Gastrocnemius medialis (tissue), 4 donors: Measurements from ENCODE around the gene APOBEC2. TPM values are rescaled to one million over a fixed set of nuclear protein-coding genes. Genes with fewer than 3 reads are reported as not detected.

Experiments used
- ATAC-seq, 2 donors: fragments of 150-250 bp; one replicate each; pipeline ENCODE4 v1.9.1; 2016
- DNase-seq, 2 donors: peaks; one replicate each; pipeline ENCODE4 v3.0.0-alpha.2; 2019
- H3K27ac ChIP-seq, 4 donors: fragments of 200-600 bp; sonication (generic); 1 replicate in 1 of 4; 2 replicates in 3 of 4; pipeline ENCODE4 v1.5.1; 2016 to 2018; ENCODE audit warnings: mild to moderate bottlenecking in 2 of 4, moderate library complexity in 1 of 4
- H3K27me3 ChIP-seq, 3 donors: fragments of 200-600 bp; sonication (generic) in 2 of 3; 1 replicate in 1 of 3; 2 replicates in 2 of 3; pipeline versions ENCODE4 v1.5.1 to v1.6.0; 2016 to 2019; ENCODE audit warnings: mild to moderate bottlenecking in 1 of 3, moderate library complexity in 1 of 3
- H3K36me3 ChIP-seq, 2 donors: fragments of 200-600 bp; sonication (generic) in 1 of 2; one replicate each; pipeline ENCODE4 v1.5.1; 2017 to 2018
- H3K4me1 ChIP-seq, 2 donors: fragments of 200-600 bp; sonication (generic) in 1 of 2; one replicate each; pipeline ENCODE4 v1.5.1; 2016 to 2017; ENCODE audit warnings: mild to moderate bottlenecking in 2 of 2
- H3K4me3 ChIP-seq, 4 donors: fragments of 200-600 bp; sonication (generic) in 3 of 4; 1 replicate in 1 of 4; 2 replicates in 3 of 4; pipeline ENCODE4 v1.5.1; 2016 to 2019; ENCODE audit warnings: mild to moderate bottlenecking in 2 of 4
- H3K9me3 ChIP-seq, 3 donors: fragments of 200-600 bp; sonication (generic) in 2 of 3; 1 replicate in 1 of 3; 2 replicates in 2 of 3; pipeline ENCODE4 v1.5.1; 2016 to 2019
- POLR2A ChIP-seq, 2 donors: fragments of 450-650 bp; IDR thresholded peaks; one replicate each; pipeline ENCODE4 v1.6.1; 2017; ENCODE audit warnings: antibody characterized with exemption in 2 of 2, mild to moderate bottlenecking in 2 of 2, moderate library complexity in 2 of 2
- in situ Hi-C, 4 donors: fragments of 200-750 bp; cut with MboI; loops; one replicate each; pipeline versions ENCODE4 v1.15.0 to v1.8.0; 2017; ENCODE audit warnings: low sequenced_read_pairs in 4 of 4
- intact Hi-C: fragments of 100-400 bp; cut with DNase I; formaldehyde crosslinking; loops from one replicate; pipeline ENCODE4 v1.15.1; 2023; ENCODE audit warnings: low total_unique reads
- total RNA-seq, 4 donors: library from RNA; depleted of rRNA; stranded (reverse); fragments of >200 nt; gene quantifications; one replicate each; pipeline versions ENCODE4 v1.1.0 to v1.2.3, GENCODE V29; 2016
- TF ChIP-seq, protein P1 (sequence below), 5 experiments: fragments of 450-650 bp in 3 of 5; fragments of 200-600 bp in 2 of 5; sonication (generic) in 2 of 5; IDR thresholded peaks in 4 of 5; conservative IDR thresholded peaks in 1 of 5; 1 replicate in 4 of 5; 2 replicates in 1 of 5; pipeline ENCODE4 v1.5.1; 2016 to 2019; ENCODE audit warnings: antibody characterized with exemption in 5 of 5, mild to moderate bottlenecking in 3 of 5, moderate library complexity in 3 of 5

The APOBEC2 gene
- total RNA-seq, 4 donors from 2014 or later, result 93.9 to 315 (median 106) TPM

DNA sequence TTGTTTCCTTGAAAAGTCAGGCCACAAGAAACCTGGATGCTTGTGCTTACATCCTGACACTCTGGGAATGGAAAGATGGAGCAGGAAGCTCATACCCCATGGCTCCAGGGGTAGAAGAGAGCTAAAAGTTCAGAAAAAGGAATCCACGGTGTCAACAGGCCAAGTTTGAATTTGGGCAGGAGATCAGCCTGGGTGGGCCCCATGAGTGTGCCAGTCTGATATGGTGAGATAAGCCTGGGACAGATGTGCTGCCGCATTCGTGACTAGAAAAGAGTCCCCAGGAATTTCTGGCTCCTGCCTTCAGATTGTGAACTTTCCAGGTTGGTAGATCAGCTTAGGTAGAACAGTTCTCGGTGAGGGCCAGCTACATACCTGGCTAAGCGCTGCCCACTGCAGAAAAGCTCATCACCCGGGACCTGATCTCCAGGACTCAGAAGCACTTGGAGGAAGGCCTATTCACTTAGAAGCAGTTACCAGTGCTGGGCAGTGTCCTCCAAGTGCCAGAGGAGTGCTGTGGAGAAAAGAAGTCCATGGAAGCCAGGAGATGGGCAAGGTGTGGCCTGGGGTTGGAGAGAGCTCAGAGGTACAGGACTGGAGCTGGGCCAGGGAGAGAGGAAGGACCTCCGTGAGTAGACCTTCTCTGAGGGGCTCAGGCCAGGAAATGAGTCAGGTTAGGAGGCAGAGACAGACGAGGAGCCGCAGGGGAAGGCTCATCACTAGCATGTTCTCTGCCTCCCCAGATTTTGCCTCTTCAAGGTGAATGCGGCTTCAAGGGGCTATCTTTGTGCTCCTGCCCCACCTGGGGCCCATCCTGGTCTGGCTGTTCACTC is 10.6 kb upstream of the APOBEC2 start, which contains the start of gene TSPO2:
Gene TSPO2 (plus strand): TSS at position 242 of the 830 bp plus-strand sequence. CDS start 519 bp downstream, at position 761.
- Histone ChIP-seq H3K9me3 (no peaks in the 10 kb centered on the region), H3K27ac (peak within 1 kb of the TSS in 1 of 4 donors; percentile 21), H3K4me3 (no peak within 1 kb of the TSS), H3K27me3 (no peaks in the 10 kb centered on the region), H3K36me3 (no peaks in the 10 kb centered on the region), H3K4me1 (peaks cover 19 to 22% of the 10 kb centered on the region in 2 donors)
- in situ Hi-C loops, result loop anchor here in 1 of 4 donors (25.0 kb wide), 1 partner anchor 1055 kb away; no protein-coding TSS in a partner anchor
- no peak for TF ChIP-seq POLR2A (IDR thresholded peaks at IDR 0.05)
- TF ChIP-seq, protein P1, sequence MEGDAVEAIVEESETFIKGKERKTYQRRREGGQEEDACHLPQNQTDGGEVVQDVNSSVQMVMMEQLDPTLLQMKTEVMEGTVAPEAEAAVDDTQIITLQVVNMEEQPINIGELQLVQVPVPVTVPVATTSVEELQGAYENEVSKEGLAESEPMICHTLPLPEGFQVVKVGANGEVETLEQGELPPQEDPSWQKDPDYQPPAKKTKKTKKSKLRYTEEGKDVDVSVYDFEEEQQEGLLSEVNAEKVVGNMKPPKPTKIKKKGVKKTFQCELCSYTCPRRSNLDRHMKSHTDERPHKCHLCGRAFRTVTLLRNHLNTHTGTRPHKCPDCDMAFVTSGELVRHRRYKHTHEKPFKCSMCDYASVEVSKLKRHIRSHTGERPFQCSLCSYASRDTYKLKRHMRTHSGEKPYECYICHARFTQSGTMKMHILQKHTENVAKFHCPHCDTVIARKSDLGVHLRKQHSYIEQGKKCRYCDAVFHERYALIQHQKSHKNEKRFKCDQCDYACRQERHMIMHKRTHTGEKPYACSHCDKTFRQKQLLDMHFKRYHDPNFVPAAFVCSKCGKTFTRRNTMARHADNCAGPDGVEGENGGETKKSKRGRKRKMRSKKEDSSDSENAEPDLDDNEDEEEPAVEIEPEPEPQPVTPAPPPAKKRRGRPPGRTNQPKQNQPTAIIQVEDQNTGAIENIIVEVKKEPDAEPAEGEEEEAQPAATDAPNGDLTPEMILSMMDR (IDR thresholded peaks at IDR 0.05 in 4 of 5, conservative IDR thresholded peaks at IDR 0.05 in 1 of 5), result no peak
- intact Hi-C loops, result no loop called here
- DNase-seq (no peak), ATAC-seq (no peak)

DNA sequence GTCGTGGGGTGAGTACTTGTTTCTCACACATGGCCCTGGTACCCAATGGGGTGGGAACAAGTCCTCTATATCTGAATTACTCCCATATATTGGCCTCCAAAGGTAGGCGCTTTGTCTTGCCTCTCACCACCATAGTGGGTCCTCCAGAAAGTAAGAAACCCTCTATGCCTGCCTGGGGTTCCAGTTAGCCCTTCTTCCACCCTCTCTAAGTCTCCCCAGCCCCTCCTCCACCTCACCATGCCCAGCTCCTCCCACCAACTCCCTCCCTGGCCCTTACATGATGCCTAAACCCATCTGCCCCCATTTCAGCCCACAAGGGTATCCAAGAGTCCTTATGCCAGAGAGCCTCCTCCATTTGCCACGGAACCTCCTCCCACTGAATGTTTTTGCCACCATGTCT is 9.9 kb upstream of the APOBEC2 start:
- no peak for ATAC-seq
- H3K36me3 ChIP-seq, result no peaks in the 10 kb centered on the region
- H3K4me3 ChIP-seq, result no peak overlapping the region
- H3K27ac ChIP-seq, result no peak overlapping the region
- in situ Hi-C loops (loop anchor here in 1 of 4 donors (25.0 kb wide), 1 partner anchor 1056 kb away; no protein-coding TSS in a partner anchor), intact Hi-C loops (no loop called here)
- no peaks in the 10 kb centered on the region for H3K27me3 ChIP-seq
- no peak for DNase-seq
- peaks cover 22 to 23% of the 10 kb centered on the region in 2 donors for H3K4me1 ChIP-seq
- TF ChIP-seq POLR2A (IDR thresholded peaks at IDR 0.05), result no peak
- TF ChIP-seq, protein P1 (IDR thresholded peaks at IDR 0.05 in 4 of 5, conservative IDR thresholded peaks at IDR 0.05 in 1 of 5), result no peak
- no peaks in the 10 kb centered on the region for H3K9me3 ChIP-seq

DNA sequence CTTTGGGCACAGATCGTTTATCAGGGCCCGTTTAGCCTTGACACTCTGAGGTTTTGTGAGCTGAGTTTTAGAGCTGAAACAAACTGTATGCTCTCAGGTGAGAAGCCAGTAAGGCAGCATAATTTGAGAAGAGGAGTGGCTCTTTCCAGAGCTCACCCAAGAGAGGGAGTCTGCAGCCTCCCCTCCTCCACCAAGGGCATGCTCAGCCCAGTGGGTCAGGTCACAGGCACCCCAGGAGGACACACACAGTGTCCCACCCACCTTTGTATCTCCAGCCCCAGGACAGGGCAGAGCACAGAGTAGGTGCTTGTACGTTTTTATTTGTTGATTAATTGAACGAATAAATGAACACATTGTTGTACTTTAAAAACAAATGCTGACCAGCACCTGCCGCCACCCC is 7.3 kb upstream of the APOBEC2 start:
- TF ChIP-seq, protein P1 (IDR thresholded peaks at IDR 0.05 in 4 of 5, conservative IDR thresholded peaks at IDR 0.05 in 1 of 5), result no peak

DNA sequence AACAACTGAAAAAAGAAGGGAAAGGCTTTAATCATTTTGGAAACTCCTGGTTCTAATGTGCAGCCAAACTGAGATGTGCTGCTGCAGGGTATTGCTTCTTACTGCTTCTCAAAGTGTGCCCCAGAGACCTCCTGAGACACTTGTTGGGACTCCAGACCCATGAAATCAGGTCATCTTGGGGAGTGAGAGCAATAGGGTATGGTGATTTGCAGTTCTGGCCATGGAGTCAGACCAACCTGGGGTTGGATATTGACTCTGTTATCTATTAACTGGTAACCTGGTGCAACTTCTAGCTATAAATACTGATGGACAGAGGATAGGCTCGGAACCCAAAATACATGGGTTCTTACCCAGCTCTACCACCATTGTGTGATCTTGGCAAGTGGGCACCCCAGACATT is 6.9 kb upstream of the APOBEC2 start:
- Histone ChIP-seq H3K36me3 (no peaks in the 10 kb centered on the region), H3K27ac (peak overlapping the region in 1 of 4 donors; percentile 41), H3K9me3 (no peaks in the 10 kb centered on the region), H3K27me3 (no peaks in the 10 kb centered on the region), H3K4me1 (peaks cover 37 to 44% of the 10 kb centered on the region in 2 donors), H3K4me3 (no peak overlapping the region)
- no peak for ATAC-seq
- no peak for DNase-seq
- TF ChIP-seq POLR2A (IDR thresholded peaks at IDR 0.05), result no peak
- TF ChIP-seq, protein P1 (IDR thresholded peaks at IDR 0.05 in 4 of 5, conservative IDR thresholded peaks at IDR 0.05 in 1 of 5), result no peak
- intact Hi-C loops, result no loop called here
- in situ Hi-C loops, result loop anchor here in 1 of 4 donors (25.0 kb wide), 1 partner anchor 1059 kb away; no protein-coding TSS in a partner anchor

More for the DNA sequence above, 7.3 kb upstream of the APOBEC2 start:
- Histone ChIP-seq H3K27me3 (no peaks in the 10 kb centered on the region), H3K36me3 (no peaks in the 10 kb centered on the region), H3K27ac (peak overlapping the region in 1 of 4 donors; percentile 41), H3K4me3 (no peak overlapping the region), H3K4me1 (peaks cover 36 to 39% of the 10 kb centered on the region in 2 donors), H3K9me3 (no peaks in the 10 kb centered on the region)
- intact Hi-C loops, result no loop called here
- ATAC-seq, result no peak
- in situ Hi-C loops, result loop anchor here in 1 of 4 donors (25.0 kb wide), 1 partner anchor 1058 kb away; no protein-coding TSS in a partner anchor
- DNase-seq, result no peak
